Adrenal gland (tissue), 12 donors: Measurements from ENCODE around the gene SPTBN4. TPM values are rescaled to one million over a fixed set of nuclear protein-coding genes. Genes with fewer than 3 reads are reported as not detected.
"Not testable (repeated sequence)": the region's sequence is repeated elsewhere in the genome, so short reads cannot be mapped to it uniquely, and the experiment has no call there.

Experiments
- DNase-seq, 7 donors: peaks; one replicate each; pipeline ENCODE4 v3.0.0-alpha.2; 2019 to 2020
- H3K27ac ChIP-seq, 5 donors: fragments of 200-600 bp; sonication (generic) in 4 of 5; 1 replicate in 3 of 5; 2 replicates in 2 of 5; pipeline versions ENCODE4 v1.5.1 to v1.8.0; 2016 to 2020; ENCODE audit warnings: mild to moderate bottlenecking in 1 of 5
- H3K27me3 ChIP-seq: fragments of 200-600 bp; 2 replicates; pipeline ENCODE4 v1.8.0; 2021
- H3K36me3 ChIP-seq, 2 donors: fragments of 200-600 bp; replicated peaks in 1 of 2; 1 replicate in 1 of 2; 2 replicates in 1 of 2; pipeline versions ENCODE4 v1.5.1 to v1.8.0; 2018 to 2022
- H3K4me1 ChIP-seq, 2 donors: fragments of 200-600 bp; replicated peaks in 1 of 2; 1 replicate in 1 of 2; 2 replicates in 1 of 2; pipeline versions ENCODE4 v1.5.1 to v1.8.0; 2018 to 2021
- H3K4me3 ChIP-seq, 4 donors: fragments of 200-600 bp; sonication (generic) in 3 of 4; one replicate each; pipeline ENCODE4 v1.5.1; 2016 to 2018
- H3K9me3 ChIP-seq, 3 donors: fragments of 200-600 bp; sonication (generic) in 1 of 3; replicated peaks in 1 of 3; 1 replicate in 2 of 3; 2 replicates in 1 of 3; pipeline versions ENCODE4 v1.5.1 to v1.8.0; 2016 to 2021
- CTCF ChIP-seq, 6 experiments: fragments of 450-650 bp in 4 of 6; fragments of 200-600 bp in 2 of 6; sonication (generic) in 1 of 6; IDR thresholded peaks; 1 replicate in 5 of 6; 2 replicates in 1 of 6; pipeline versions ENCODE4 v1.5.1 to v1.8.0; 2016 to 2021; ENCODE audit warnings: antibody characterized with exemption in 6 of 6, mild to moderate bottlenecking in 2 of 6, moderate library complexity in 1 of 6
- POLR2A ChIP-seq, 2 donors: fragments of 450-650 bp; IDR thresholded peaks; one replicate each; pipeline ENCODE4 v1.6.1; 2017; ENCODE audit warnings: antibody characterized with exemption in 2 of 2, mild to moderate bottlenecking in 2 of 2, moderate library complexity in 1 of 2
- WGBS, 4 donors: extraction: QIAGEN DNeasy Blood & Tissue Kit in 2 of 4; methylation state at CpG; one replicate each; pipeline versions ENCODE4 v1.1.5 to v1.1.7; 2013 to 2017; 5-methylcytosine and 5-hydroxymethylcytosine counted together
- intact Hi-C, 2 donors: fragments of 100-400 bp; cut with DNase I; formaldehyde crosslinking; loops; one replicate each; pipeline versions ENCODE4 v1.14.1 to v1.15.0; 2022 to 2023
- polyA plus RNA-seq, 3 donors: library from polyadenylated mRNA; stranded (reverse); fragments of 200-250 nt in 2 of 3; fragments of 350-450 nt in 1 of 3; fragmentation: Illumina TruSeq in 1 of 3; extraction: RNeasy Lipid Tissue Mini Kit (QIAGEN cat#74804) in 1 of 3; gene quantifications; one replicate each; pipeline ENCODE4 v1.2.3, GENCODE V29; 2013 to 2014
- total RNA-seq, 9 donors: library from RNA; depleted of rRNA in 4 of 9; stranded (reverse); fragments of >200 nt in 4 of 9; fragments of 120-200 nt in 1 of 9; fragmentation: NEBNext Ultra II Directional in 1 of 9; extraction: Animal tissue kit (Norgen Biotek cat#: 25700) in 1 of 9; gene quantifications; one replicate each; pipeline versions ENCODE4 v1.1.0 to v1.2.4, GENCODE V29; 2013 to 2023
- donor health status: healthy with polysubstance abuse.
- donor health status: Bipolar disorder and iron deficiency.
- donor health status: DM: yes; HTN: yes; CAD: no.
- donor health status: DM: no; HTN: no; CAD: no.
- donor health status: DM: no; HTN: no; CAD: no.
- donor health status: DM: yes; HTN: yes; CAD: no.

The SPTBN4 gene
- total and polyA plus RNA-seq, 12 donors = 0.91 to 46.7 (median 3.3) TPM

- WGBS, 4 donors = 60 to 92% (median 85%) methylated on average over 3 to 4 of the region's 4 CpGs
- TF ChIP-seq CTCF (IDR thresholded peaks at IDR 0.05) = no peak
- TF ChIP-seq POLR2A (IDR thresholded peaks at IDR 0.05) = no peak
Observed at GRCh38 chr19:40513741-40514315, 47.0 kb downstream of the SPTBN4 start.

GRCh38 chr19:40517248-40517647 lies 50.4 kb downstream of the SPTBN4 start:
- TF ChIP-seq POLR2A (IDR thresholded peaks at IDR 0.05) (no peak), CTCF (IDR thresholded peaks at IDR 0.05) (no peak)
- no peak for DNase-seq
- 83 to 89% (median 87%) methylated on average over 9 of the region's 9 CpGs for whole genome bisulfite sequencing, 4 donors
- Histone ChIP-seq H3K27me3 (peaks cover 14% of the 10 kb centered on the region), H3K4me3 (no peak overlapping the region), H3K9me3 (no peaks in the 10 kb centered on the region), H3K27ac (no peak overlapping the region), H3K4me1 (peaks cover 0 to 12% of the 10 kb centered on the region in 2 donors), H3K36me3 (no peaks in the 10 kb centered on the region)
- intact Hi-C loops = no loop called here

More at GRCh38 chr19:40513741-40514315, 47.0 kb downstream of the SPTBN4 start:
- peaks cover 16% of the 10 kb centered on the region for H3K27me3 ChIP-seq
- peaks cover 0 to 7% of the 10 kb centered on the region in 2 donors for H3K4me1 ChIP-seq
- no peaks in the 10 kb centered on the region for H3K9me3 ChIP-seq
- H3K4me3 ChIP-seq = no peak overlapping the region
- no peaks in the 10 kb centered on the region for H3K36me3 ChIP-seq
- DNase-seq = no peak
- H3K27ac ChIP-seq = no peak overlapping the region
- intact Hi-C loops = no loop called here

GRCh38 chr19:40519352-40520322 lies 52.8 kb downstream of the SPTBN4 start:
- TF ChIP-seq POLR2A (IDR thresholded peaks at IDR 0.05) (no peak), CTCF (IDR thresholded peaks at IDR 0.05) (no peak)
- 16 to 33% (median 20%) methylated on average over 29 to 91 of the region's 91 CpGs for WGBS, 4 donors
- H3K9me3 ChIP-seq = no peaks in the 10 kb centered on the region
- H3K27ac ChIP-seq = no peak overlapping the region
- peaks cover 3% of the 10 kb centered on the region for H3K27me3 ChIP-seq
- peaks cover 0 to 6% of the 10 kb centered on the region in 2 donors for H3K4me1 ChIP-seq
- intact Hi-C loops = no loop called here
- DNase-seq = peak in 1 of 7 donors; percentile 18
- no peak overlapping the region for H3K4me3 ChIP-seq
- H3K36me3 ChIP-seq = no peaks in the 10 kb centered on the region

GRCh38 chr19:40521276-40521675 lies 54.5 kb downstream of the SPTBN4 start:
- H3K27ac ChIP-seq = no peak overlapping the region
- H3K4me1 ChIP-seq = peaks cover 0 to 6% of the 10 kb centered on the region in 2 donors
- H3K27me3 ChIP-seq = peaks cover 3% of the 10 kb centered on the region
- H3K4me3 ChIP-seq = no peak overlapping the region
- 76 to 81% (median 79%) methylated on average over 8 of the region's 8 CpGs for WGBS, 4 donors
- no peak for DNase-seq
- intact Hi-C loops = no loop called here
- H3K9me3 ChIP-seq = no peaks in the 10 kb centered on the region
- TF ChIP-seq POLR2A (IDR thresholded peaks at IDR 0.05) (no peak), CTCF (IDR thresholded peaks at IDR 0.05) (peak in 2 of 6 experiments; percentile 8 to 9)
- H3K36me3 ChIP-seq = no peaks in the 10 kb centered on the region

GRCh38 chr19:40521900-40522299 lies 55.1 kb downstream of the SPTBN4 start:
- H3K27me3 ChIP-seq, H3K4me3 ChIP-seq, H3K4me1 ChIP-seq, intact Hi-C loops, H3K36me3 ChIP-seq, H3K27ac ChIP-seq, H3K9me3 ChIP-seq: not testable (repeated sequence)
- 49 to 73% (median 56%) methylated on average over 6 of the region's 6 CpGs for WGBS, 4 donors
- DNase-seq = peak in 6 of 7 donors; percentile 51 to 80 (median 66)
